GM18867 (cell line): ENCODE data around the gene RPL41.

Source experiments
- ATAC-seq: cut with Tn5 transposase; IDR thresholded peaks from one replicate; pipeline ENCODE4 v1.9.1; 2021; ENCODE audit warnings: mild to moderate bottlenecking, moderate library complexity; ENCODE audit not compliant: unreplicated experiment

Gene RPL41

DNA sequence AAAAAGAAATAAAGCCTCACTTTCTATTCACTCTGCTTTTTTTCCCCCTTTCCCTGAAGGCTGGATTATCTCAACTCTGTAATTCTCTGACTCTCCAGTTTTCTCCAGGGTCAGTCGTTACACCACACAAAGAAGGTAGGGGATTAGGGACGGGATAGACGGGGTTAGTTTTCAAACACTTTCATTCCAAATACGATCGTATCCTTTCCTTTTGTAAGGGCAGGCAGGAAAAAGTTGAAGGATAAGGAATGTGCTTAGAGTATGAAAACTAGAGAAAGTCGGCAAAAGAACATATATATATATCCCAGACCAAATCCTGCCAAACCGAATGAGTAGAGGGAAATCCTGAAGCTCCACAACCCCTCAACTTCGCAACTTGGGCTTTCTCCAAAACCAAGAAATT, 11.1 kb downstream of the RPL41 start:
- ATAC-seq: no peak

DNA sequence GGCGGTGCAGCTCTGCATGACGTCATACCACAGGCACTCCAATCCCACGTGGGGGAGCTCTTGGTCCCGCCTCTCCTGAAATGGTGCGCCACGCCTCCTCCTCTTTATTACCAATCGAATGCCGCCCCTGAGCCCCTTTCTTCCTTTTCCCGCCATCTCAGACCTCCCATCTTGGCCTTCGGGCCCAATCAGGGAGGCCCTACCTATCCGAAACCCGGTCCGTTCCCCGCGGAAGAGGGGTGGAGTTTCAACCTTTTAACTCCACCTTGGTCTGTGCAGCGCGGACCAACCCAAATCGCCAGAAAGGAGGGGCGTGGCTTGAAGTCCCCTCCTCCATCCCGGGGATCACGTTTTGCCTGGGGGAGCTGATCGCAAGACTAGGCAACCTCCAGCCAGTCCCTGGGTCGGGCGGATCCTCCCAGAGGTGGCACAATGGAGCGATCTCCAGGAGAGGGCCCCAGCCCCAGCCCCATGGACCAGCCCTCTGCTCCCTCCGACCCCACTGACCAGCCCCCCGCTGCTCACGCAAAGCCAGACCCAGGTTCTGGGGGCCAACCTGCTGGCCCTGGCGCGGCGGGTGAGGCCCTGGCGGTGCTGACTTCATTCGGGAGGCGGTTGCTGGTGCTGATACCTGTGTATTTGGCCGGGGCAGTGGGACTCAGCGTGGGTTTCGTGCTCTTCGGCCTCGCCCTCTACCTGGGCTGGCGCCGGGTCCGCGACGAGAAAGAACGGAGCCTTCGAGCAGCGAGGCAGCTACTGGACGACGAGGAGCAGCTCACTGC, 11.6 kb downstream of the RPL41 start, which contains the start of gene ESYT1:
Gene ESYT1 (plus strand): TSS at position 380 of the 782 bp plus-strand sequence. CDS start 53 bp downstream, at position 433.
- peak; percentile 89 for ATAC-seq

DNA sequence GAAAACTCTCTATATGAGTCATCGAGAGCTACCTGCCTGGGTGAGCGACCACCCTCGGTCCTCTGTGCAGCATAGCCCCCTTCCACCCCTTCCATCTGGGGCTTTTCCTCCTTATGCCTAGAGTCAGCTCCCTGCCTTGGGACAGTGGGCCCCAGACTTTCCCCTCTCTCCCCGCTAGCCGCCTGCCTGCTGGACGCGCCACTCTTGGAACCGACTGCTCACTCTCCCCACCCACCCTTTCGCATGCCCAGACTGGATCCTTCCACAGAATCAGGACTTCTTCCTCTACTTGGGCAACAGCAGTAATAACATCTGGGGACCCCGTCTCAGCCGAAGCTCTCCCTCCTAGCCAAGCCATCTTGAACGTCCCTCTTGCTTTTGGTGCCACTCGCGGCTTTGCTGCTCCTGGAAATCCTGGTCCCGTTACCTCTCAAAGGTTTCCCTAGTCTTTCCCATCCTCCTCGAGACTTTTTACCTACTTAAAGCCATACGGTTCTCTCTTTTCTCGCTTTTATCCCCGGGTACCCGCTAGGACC, 12.3 kb downstream of the RPL41 start:
- peak; percentile 1 for ATAC-seq

DNA sequence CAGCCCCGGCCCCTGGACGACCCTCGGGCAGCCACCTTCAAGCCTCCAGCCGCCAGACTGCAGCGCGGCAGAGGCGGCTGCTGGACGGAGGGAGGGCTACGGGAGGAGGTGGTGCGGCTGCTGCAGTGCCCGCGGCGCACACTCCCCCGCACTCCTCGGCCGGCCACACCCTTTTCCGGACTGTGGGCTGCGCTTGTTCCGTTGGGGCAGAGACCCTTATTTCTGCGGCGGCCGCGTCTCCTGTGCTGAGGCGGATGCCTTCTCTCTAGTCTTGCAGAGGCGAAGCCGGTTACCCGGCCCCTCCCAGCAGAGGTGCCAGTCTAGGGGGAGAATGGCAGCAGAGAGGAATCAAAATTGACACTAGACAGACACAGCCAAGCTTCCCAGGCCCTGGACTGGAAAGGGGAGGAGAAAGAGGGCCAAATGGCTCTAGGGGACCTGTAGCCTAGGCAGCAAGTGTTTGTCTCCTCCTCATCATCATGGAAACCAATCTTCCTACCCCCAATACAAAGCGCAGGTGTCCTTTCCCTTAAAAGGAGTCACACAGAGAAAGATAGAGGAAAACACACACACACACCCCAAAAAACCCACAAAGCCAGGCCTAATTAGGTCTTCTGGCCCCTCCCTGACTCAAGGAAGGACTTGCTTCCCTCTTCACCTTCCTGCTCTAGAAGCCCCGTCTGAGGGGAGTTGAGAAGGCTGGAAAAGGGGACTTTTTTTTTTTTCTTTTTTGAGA, 12.9 kb downstream of the RPL41 start:
- peak; percentile 30 for ATAC-seq

DNA sequence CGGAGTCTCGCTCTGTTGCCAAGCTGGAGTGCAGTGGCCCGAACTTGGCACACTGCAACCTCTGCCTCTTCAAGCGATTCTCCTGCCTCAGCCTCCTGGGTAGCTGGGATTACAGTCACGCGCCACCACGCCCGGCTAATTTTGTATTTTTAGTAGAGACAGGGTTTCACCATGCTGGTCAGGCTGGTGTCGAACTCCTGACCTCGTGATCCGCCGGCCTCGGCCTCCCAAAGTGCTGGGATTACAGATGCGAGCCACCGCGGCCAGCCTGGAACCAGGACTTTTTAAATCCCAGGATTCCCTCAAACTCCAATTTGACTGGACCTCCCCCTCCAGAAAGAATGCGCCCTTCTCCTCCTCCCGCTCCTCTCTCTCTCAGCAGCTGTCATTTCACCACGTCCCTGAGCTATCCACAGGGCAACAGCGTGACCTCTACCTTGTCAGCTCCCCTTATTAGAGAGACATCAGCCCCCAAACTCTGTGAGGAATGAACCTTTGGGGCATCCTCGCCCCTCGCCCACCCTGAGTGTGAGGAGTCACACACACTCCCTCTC, 13.6 kb downstream of the RPL41 start:
- ATAC-seq: no peak

DNA sequence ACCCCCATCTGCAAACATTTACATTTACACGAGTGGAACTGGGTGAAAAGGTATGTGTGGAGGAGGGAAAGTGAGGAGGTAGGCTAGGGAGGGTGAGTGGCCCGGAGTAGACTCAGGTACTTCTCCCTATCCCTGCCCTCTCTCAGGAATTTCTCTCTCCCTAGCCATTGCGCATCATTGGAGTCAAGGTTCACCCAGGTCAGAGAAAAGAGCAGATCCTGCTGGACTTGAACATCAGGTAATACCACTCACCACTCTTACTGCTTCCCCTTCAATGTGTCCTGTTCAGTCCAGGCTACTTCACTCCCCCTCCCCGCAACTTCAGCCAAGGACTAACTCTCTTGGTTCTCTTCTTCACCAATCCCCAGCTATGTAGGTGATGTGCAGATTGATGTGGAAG, 14.4 kb downstream of the RPL41 start:
- ATAC-seq: no peak

DNA sequence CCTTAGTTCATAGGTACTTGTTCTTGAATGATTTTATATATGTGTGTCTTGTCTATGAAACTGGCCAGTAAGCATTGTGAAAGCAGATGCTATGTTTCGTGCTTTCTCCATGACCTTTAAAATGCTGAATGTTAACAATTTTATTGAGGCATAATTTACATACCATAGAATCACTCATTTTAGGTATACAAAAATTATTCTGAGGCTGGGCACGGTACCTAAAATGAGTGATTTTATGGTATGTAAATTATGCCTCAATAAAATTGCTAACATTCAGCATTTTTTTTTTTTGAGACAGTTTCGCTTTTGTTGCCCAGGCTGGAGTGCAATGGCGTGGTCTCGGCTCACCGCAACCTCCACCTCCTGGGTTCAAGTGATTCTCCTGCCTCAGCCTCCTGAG, 18.5 kb downstream of the RPL41 start:
- ATAC-seq: no peak

DNA sequence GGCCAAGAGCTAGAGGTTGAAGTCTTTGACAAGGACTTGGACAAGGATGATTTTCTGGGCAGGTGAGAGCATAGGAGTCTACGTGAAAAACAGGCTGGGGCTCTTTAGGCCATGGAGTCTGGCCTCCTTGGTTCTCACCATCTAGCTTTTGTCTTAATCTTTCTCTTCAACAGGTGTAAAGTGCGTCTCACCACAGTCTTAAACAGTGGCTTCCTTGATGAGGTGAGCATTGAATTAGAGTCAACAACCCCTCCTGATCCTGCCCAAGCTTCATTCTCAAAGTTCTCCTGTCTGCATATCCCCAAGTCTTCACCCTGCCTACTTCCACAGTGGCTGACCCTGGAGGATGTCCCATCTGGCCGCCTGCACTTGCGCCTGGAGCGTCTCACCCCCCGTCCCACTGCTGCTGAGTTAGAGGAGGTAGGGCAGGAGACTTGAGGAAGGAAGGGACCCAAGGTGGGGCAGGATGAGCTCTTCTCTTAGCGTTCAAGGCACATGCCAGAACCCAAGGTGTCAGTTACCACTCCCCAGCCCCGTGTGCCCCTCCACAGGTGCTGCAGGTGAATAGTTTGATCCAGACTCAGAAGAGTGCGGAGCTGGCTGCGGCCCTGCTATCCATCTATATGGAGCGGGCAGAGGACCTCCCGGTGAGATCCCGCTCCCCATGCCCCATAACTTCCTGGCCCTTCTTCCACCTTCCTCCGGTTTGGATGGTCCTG, 21.6 kb downstream of the RPL41 start:
- ATAC-seq: no peak

DNA sequence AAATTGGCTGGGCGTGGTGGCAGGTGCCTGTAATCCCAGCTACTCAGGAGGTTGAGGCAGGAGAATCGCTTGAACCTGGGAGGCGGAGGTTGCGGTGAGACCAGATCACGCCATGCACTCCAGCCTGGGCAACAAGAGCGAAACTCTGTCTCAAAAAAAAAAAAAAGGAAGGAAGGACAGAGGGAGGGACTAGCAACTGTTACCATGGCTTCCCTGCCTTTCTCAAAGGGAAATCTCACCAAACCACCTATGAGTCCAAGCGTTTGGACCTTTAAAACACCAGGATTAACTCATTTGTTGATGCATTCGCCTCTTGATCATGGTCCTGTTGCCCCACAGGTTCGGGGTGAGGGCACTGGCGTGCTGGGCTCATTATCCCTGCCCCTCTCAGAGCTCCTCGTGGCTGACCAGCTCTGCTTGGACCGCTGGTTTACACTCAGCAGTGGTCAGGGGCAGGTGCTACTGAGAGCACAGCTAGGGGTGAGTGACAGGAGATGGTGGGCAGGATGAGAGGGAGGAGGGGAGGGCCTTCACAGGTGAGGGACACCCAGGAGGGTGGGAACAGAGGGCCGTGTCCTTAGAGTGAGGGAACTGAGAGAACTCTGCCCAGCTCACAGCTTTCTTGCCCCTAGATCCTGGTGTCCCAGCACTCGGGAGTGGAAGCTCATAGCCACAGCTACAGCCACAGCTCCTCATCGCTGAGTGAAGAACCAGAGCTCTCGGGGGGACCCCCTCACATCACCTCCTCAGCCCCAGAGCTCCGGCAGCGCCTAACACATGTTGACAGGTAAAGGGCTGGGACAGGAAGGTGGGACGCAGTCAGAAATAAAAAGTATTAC, 25.7 kb downstream of the RPL41 start:
- ATAC-seq: no peak

DNA sequence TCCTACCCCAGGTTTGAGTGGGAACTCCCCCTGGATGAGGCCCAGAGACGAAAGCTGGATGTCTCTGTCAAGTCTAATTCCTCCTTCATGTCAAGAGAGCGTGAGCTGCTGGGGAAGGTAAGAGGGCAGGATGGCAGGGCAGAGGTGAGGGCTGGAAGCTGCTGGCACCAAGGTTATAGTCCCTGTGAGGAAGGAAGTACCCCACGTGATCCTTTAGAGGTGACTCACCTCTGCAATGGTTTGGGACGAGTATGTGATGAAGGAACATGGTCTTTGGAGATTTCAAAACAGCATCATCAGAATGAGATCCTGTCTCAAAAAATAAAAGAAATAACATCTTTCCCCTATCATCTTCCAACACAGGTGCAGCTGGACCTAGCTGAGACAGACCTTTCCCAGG, 26.8 kb downstream of the RPL41 start:
- no peak for ATAC-seq

DNA sequence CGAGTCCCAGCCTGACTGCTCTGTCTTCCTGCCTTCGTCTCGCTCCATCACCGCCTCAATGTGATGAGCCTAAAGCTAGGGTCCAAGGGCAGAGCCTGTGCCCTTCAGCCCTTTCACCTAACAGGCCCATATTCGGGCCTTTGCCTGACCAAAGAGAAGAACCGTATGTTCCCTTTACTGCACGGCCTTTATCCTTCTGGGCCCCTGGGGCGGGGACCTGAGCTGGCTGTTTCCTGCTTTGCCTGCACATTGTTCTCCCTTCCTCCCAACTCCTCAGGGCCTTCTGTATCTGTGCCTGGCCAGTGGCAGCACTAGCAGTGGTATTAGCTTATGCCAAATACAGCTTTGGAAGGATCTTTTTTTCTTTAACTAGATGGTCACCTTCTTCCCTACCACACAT, 27.4 kb downstream of the RPL41 start:
- ATAC-seq: no peak

DNA sequence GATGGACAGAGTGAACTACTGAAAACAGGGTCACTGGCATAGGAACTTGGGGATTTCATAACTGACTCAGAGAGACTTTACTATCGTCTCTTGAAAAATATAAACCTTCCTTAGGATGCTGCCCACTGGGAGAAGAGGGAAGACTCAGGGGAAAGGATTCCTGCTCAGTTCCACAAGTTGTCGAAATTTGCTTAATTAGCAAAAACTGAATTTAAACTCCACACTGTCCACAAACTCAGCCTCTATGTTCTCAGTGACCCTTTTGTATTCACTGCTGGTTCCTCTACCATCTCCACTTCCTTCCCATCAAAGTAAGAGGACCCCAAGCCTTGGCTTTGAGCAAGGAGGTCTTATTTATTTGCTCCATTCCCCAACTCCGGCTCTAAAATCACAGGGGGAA, 28.8 kb downstream of the RPL41 start:
- no peak for ATAC-seq

DNA sequence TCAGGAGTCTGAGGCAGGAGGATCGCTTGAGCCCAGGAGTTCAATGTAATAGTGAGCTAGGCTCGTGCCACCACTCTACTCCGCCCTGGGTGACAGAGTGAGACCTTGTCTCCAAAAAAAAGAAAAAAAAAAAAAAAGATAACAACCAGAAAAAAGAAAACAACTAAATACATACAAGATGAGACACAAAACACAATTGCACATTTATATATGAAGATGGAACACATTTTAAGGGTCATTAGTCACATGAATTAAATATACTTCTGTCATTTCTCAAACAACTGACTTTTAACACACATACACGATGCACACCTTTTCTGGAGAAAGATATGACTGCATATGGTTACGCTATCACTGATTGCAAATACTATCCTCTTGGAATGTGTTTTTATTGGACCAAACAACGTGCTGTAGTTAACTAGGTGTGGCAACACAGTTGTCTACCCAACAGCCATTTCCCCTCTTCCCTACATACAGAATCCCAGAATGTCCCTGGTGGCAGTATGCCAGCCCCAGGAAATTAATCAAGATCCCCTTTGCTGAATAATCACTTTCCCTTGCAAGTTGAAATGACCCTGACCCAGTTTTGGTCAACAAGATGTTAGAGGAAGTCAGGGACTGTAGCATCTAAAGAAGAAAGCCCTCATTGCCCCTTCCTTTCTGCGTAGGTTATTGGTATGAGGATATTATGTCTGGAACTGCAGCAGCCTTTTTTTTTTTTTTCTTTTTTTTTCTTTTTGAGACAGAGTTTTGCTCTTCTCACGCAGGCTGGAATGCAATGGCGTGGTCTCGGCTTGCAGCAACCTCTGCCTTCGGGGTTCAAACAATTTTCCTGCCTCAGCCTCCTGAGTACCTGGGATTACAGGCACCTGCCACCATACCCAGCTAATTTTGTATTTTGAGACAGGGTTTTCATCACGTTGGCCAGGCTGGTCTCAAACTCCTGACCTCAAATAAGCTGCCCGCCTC, 30.3 kb downstream of the RPL41 start:
- ATAC-seq: no peak

DNA sequence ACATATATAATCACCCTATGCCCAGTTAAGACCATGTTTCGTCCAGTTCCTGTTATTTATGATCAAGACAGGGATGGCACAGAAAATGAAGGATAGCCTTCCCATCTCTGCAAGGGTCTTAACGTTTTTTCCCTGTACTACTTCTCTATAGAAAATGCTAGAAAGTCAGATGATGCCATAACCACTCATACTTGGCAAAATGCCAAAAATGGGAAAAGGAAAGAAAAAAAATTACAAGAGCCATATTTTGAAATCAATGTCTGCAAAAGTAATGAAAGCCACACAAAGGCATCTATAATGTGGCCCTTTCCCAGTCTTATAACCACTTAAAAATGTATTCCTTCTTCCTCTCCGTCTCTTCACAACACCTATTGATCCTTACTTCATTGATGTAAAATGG, 34.1 kb downstream of the RPL41 start:
- no peak for ATAC-seq

DNA sequence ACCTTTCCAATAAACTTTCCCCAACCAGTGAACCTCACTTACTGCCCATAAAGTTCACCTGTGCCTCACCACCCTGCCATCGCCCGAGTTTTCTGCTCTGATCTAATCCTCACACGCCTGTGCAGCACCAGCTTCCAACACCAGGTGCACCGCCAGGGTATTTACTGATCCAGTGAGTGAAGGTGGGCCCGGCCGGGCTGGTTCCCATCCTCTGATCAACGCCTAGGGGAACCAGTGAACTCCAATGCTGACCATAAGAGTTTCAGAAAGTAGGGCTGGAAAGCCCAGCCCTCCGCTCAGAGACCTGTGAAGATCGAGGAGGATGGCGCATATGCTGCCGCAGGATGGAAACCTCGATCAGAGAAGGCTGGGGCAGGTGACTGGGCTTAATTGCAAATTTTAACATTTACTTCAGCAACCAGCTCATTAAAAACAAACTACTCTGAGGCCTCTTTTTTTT, 35.3 kb downstream of the RPL41 start:
- peak; percentile 65 for ATAC-seq

DNA sequence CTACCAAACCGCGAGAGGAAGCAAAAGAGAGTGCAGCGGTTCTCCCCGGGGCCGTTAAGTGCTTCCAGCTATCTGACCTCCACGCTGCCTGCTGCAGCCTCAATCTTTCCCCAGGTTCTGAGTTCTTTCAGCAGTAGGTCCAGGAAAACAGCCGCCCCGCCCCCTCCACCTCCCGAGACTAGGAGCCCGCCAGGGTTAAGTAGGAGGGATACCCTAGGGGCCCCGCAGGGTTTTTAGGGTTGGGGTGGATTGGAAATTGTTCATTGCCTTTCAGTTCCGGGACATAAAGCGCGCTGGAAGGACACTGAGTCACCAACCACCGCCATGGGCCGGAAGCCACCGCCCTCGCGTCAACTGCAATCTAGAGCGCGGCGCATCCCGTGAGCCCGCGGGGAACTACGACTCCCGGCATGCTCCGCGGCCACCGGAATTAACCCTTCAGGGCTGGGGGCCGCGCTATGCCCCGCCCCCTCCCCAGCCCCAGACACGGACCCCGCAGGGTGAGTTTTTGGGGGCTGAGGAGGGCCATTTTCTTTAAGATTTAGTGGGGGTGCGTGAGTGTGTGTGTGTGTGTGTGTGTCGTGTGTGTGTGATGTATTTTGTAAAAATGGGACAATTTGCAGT, 35.8 kb downstream of the RPL41 start, which contains the start of gene MYL6B:
Gene MYL6B (plus strand): TSS at position 456 of the 624 bp plus-strand sequence. CDS start 1,332 bp downstream, outside the sequence.
- ATAC-seq: peak; percentile 90

DNA sequence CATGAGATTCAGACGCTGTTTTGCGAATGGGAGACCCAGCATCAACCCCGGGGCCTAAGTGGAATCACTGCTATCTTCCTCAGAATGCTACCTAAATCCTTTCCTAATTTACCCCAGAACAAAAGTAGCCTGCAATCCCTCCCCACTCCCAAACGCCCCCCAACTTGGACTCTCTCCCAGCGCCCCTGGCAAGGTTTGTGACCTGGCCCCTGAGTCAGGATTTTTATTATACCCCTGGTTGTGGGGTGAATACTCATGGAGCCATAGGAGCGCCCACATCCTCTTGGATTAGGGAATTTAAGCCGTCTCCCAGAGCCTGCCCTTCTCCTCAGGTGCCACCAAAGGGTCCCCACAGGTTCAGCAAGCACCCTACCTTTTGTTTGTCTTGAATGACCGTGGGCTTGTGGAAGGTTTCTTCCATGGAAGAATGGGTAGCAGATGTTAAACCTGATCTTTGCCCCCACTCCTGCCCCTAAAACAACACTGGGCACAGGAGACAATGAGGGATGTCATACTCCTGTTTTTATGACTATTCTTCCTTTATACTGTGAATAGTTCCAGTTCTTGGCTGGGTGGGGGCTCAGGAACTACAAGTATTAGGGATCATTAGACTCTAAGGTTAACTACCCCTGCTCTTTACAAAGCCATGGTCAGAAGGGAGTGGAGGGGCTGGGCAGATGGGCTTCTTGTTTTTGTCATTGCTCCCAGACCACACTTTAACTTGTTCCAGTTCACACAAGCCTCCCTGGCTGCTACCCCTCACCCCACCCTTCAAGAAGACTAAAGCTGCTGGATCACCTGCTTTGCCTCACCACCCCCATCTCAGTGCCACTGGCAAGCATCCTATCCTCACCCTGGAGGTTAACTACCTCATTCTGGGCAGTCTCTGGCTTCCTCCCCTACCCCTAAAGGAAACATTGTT, 36.6 kb downstream of the RPL41 start:
- no peak for ATAC-seq
